Neural cell (in vitro differentiated cells): ENCODE data around the gene PHF21A. TPM values are rescaled to one million over a fixed set of nuclear protein-coding genes. Genes with fewer than 3 reads are reported as not detected.

Experiments used
- H2AFZ ChIP-seq: fragments of 200-600, 300-800 bp; sonication (generic), shearing (Covaris generic); 2 replicates; pipeline ENCODE4 v1.6.0; 2014; ENCODE audit warnings: low read depth, mild to moderate bottlenecking, antibody characterized with exemption, low read length, moderate library complexity
- H3F3A ChIP-seq: fragments of 200-600 bp; shearing (Covaris generic); 2 replicates; pipeline ENCODE4 v1.6.1; 2016; ENCODE audit warnings: mild to moderate bottlenecking, moderate library complexity, mixed read lengths, antibody characterized with exemption, low read length; ENCODE audit not compliant: insufficient read depth, poor library complexity, severe bottlenecking
- H3K27ac ChIP-seq: fragments of 200-600, 300-800 bp; sonication (generic), shearing (Covaris generic); 2 replicates; pipeline ENCODE4 v1.5.1; 2014; ENCODE audit warnings: mild to moderate bottlenecking, low read length, moderate library complexity
- H3K27me3 ChIP-seq: fragments of 300-800, 200-600 bp; sonication (generic), shearing (Covaris generic); 2 replicates; pipeline ENCODE4 v1.6.0; 2014; ENCODE audit warnings: mild to moderate bottlenecking, low read depth, low read length, moderate library complexity; ENCODE audit not compliant: insufficient read depth
- H3K36me3 ChIP-seq: fragments of 300-800, 200-600 bp; sonication (generic), shearing (Covaris generic); 2 replicates; pipeline ENCODE4 v1.5.1; 2014; ENCODE audit warnings: mild to moderate bottlenecking, antibody characterized with exemption, low read length, moderate library complexity; ENCODE audit not compliant: insufficient read depth
- H3K4me2 ChIP-seq: fragments of 300-800, 200-600 bp; sonication (generic), shearing (Covaris generic); 2 replicates; pipeline ENCODE4 v1.6.0; 2014; ENCODE audit warnings: mild to moderate bottlenecking, low read length
- H3K4me3 ChIP-seq: fragments of 300-800, 200-600 bp; sonication (generic), shearing (Covaris generic); 2 replicates; pipeline ENCODE4 v1.5.1; 2014; ENCODE audit warnings: mild to moderate bottlenecking, low read length, moderate library complexity
- H3K79me2 ChIP-seq: fragments of 200-600 bp; shearing (Covaris generic); replicated peaks from 2 replicates; pipeline ENCODE4 v1.6.0; 2014; ENCODE audit warnings: mild to moderate bottlenecking, low read length, moderate library complexity; ENCODE audit not compliant: insufficient read depth
- H3K9ac ChIP-seq: fragments of 300-800, 200-600 bp; sonication (generic), shearing (Covaris generic); 2 replicates; pipeline ENCODE4 v1.6.1; 2016; ENCODE audit warnings: mild to moderate bottlenecking, low read length, mixed read lengths
- H3K9me2 ChIP-seq: fragments of 200-600 bp; shearing (Covaris generic); 2 replicates; pipeline ENCODE4 v1.6.1; 2016; ENCODE audit warnings: mild to moderate bottlenecking, low read length, mixed read lengths; ENCODE audit not compliant: insufficient read depth
- H3K9me3 ChIP-seq: fragments of 200-600, 300-800 bp; sonication (generic), shearing (Covaris generic); 2 replicates; pipeline ENCODE4 v1.6.1; 2016; ENCODE audit warnings: mild to moderate bottlenecking, mixed run types, low read length, moderate library complexity, mixed read lengths
- H4K20me1 ChIP-seq: fragments of 200-600 bp; shearing (Covaris generic); 2 replicates; pipeline ENCODE4 v1.6.1; 2016; ENCODE audit warnings: mild to moderate bottlenecking, mixed run types; ENCODE audit not compliant: insufficient read depth
- EP300 ChIP-seq: fragments of 450-650 bp; conservative IDR thresholded peaks from 2 replicates; pipeline ENCODE4 v1.6.1; 2014; ENCODE audit warnings: antibody characterized with exemption, mild to moderate bottlenecking, moderate library complexity; ENCODE audit not compliant: poor library complexity, severe bottlenecking
- EZH2 ChIP-seq: fragments of 200-600, 300-800 bp; shearing (Covaris generic), sonication (generic); IDR thresholded peaks from 2 replicates; pipeline ENCODE4 v1.6.1; 2014; ENCODE audit warnings: antibody characterized with exemption, low read length, borderline replicate concordance, mild to moderate bottlenecking; ENCODE audit not compliant: insufficient read depth, poor library complexity, severe bottlenecking
- MXI1 ChIP-seq: fragments of 450-650 bp; conservative IDR thresholded peaks from 2 replicates; pipeline ENCODE4 v1.6.1; 2014; ENCODE audit warnings: antibody characterized with exemption, mild to moderate bottlenecking; ENCODE audit not compliant: poor library complexity, severe bottlenecking
- POLR2AphosphoS5 ChIP-seq: IDR thresholded peaks from 2 replicates; pipeline ENCODE4 v1.6.1; 2012
- RAD21 ChIP-seq: fragments of 450-650 bp; conservative IDR thresholded peaks from 2 replicates; pipeline ENCODE4 v1.6.1; 2014; ENCODE audit warnings: antibody characterized with exemption, mild to moderate bottlenecking, moderate library complexity
- SMC3 ChIP-seq: fragments of 450-650 bp; conservative IDR thresholded peaks from 2 replicates; pipeline ENCODE4 v1.6.1; 2014; ENCODE audit warnings: antibody characterized with exemption, mild to moderate bottlenecking, moderate library complexity; ENCODE audit not compliant: poor library complexity
- TAF1 ChIP-seq: IDR thresholded peaks from 2 replicates; pipeline ENCODE4 v1.6.1; 2012; ENCODE audit warnings: low read depth
- polyA plus RNA-seq: library from polyadenylated mRNA; depleted of rRNA; stranded (reverse); fragments of >200 nt; gene quantifications from 2 replicates; pipeline ENCODE4 v1.2.3, GENCODE V29; 2014
- TF ChIP-seq, protein P1 (sequence below): fragments of 450-650 bp; IDR thresholded peaks from 2 replicates; pipeline ENCODE4 v1.5.1; 2014; ENCODE audit warnings: antibody characterized with exemption, mild to moderate bottlenecking, moderate library complexity; ENCODE audit not compliant: poor library complexity, severe bottlenecking
- TF ChIP-seq, protein P2 (sequence below): IDR thresholded peaks from 2 replicates; pipeline ENCODE4 v1.6.1; 2012; ENCODE audit warnings: borderline replicate concordance

Gene PHF21A
- polyA plus RNA-seq, 1 donor from 2014 or later = 31.7 TPM

DNA sequence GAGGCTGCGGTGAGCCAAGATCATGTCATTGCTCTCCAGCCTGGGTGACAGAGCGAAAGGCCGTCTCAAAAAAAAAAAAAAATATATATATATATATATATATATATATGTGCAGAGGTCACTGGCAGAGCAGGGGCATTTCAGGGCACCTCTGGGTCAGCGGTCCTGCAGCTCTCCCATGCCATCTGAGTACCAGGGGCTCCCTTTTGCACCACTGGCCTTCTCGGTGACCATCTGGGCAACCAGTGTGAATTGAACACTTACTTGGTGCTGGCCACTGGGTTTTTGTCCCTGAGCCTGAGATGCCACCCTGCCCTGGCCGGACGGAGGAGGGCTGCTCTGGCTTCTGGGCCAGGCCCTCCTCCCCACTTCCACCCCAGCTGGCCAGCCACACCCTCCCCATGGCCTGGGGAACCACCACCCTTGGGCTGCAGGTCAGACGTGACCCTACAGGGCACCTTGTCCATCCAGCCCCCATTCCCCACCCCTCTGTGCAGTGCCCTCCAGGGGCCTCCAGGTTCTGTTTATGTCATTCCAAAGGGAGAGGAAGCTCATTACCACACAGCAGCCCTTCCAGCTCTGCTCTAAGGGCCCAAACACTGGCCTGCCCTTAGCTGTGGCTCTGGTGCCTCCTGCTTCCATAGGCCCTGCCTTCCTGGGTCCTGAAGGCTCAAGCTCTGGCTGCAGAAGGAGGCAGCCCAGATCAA lies 225.5 kb downstream of the PHF21A start:
- Histone ChIP-seq H2AFZ (no peak overlapping the region), H4K20me1 (no peaks in the 10 kb centered on the region), H3K9ac (peak overlapping the region; percentile 66), H3K27me3 (no peaks in the 10 kb centered on the region), H3K9me3 (no peaks in the 10 kb centered on the region), H3K36me3 (no peaks in the 10 kb centered on the region), H3K79me2 (peaks cover 13% of the 10 kb centered on the region), H3F3A (no peaks in the 10 kb centered on the region), H3K4me2 (peak overlapping the region; percentile 51), H3K4me3 (peak overlapping the region; percentile 66), H3K27ac (peak overlapping the region; percentile 41), H3K9me2 (no peaks in the 10 kb centered on the region)
- TF ChIP-seq MXI1 (no peak), EZH2 (no peak)
- TF ChIP-seq, protein P1, sequence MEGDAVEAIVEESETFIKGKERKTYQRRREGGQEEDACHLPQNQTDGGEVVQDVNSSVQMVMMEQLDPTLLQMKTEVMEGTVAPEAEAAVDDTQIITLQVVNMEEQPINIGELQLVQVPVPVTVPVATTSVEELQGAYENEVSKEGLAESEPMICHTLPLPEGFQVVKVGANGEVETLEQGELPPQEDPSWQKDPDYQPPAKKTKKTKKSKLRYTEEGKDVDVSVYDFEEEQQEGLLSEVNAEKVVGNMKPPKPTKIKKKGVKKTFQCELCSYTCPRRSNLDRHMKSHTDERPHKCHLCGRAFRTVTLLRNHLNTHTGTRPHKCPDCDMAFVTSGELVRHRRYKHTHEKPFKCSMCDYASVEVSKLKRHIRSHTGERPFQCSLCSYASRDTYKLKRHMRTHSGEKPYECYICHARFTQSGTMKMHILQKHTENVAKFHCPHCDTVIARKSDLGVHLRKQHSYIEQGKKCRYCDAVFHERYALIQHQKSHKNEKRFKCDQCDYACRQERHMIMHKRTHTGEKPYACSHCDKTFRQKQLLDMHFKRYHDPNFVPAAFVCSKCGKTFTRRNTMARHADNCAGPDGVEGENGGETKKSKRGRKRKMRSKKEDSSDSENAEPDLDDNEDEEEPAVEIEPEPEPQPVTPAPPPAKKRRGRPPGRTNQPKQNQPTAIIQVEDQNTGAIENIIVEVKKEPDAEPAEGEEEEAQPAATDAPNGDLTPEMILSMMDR = no peak
- TF ChIP-seq, protein P2, sequence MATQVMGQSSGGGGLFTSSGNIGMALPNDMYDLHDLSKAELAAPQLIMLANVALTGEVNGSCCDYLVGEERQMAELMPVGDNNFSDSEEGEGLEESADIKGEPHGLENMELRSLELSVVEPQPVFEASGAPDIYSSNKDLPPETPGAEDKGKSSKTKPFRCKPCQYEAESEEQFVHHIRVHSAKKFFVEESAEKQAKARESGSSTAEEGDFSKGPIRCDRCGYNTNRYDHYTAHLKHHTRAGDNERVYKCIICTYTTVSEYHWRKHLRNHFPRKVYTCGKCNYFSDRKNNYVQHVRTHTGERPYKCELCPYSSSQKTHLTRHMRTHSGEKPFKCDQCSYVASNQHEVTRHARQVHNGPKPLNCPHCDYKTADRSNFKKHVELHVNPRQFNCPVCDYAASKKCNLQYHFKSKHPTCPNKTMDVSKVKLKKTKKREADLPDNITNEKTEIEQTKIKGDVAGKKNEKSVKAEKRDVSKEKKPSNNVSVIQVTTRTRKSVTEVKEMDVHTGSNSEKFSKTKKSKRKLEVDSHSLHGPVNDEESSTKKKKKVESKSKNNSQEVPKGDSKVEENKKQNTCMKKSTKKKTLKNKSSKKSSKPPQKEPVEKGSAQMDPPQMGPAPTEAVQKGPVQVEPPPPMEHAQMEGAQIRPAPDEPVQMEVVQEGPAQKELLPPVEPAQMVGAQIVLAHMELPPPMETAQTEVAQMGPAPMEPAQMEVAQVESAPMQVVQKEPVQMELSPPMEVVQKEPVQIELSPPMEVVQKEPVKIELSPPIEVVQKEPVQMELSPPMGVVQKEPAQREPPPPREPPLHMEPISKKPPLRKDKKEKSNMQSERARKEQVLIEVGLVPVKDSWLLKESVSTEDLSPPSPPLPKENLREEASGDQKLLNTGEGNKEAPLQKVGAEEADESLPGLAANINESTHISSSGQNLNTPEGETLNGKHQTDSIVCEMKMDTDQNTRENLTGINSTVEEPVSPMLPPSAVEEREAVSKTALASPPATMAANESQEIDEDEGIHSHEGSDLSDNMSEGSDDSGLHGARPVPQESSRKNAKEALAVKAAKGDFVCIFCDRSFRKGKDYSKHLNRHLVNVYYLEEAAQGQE = no peak

DNA sequence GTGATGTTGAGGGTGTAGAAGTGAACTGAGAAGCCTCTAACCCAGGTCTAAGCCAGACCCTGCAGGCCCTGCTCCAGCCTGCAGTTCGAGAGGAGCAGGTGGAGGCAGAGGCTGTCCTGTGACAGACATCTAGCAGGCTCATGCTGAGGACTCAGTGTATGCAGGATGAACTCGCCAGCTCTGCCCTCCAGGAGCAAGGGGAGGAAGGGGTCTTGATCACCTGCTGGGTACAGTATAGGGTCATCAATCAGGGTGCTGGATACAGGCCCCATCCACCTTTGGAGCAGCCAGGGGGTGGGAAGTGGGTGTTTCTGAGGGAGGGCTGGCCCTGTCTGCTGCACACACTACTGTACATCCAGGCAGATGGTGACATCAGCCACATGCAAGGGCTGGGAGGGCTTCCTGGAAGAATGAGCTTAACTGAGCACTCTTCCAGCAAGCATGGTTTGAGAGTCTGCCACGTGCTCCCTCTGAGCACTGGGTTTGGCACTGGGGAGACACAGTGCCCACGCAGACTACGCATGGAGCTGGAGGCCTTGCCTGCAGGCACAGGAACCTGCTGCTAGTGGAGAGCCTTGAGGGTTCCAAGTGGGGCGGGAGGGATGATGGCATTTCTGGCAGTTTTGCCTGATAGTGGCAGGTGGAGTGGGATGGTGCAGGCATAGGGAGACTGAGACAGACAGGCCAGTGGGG lies 226.6 kb downstream of the PHF21A start:
- Histone ChIP-seq H3K9ac (no peak overlapping the region), H3K36me3 (no peaks in the 10 kb centered on the region), H3K4me3 (no peak overlapping the region), H3K27me3 (no peaks in the 10 kb centered on the region), H4K20me1 (no peaks in the 10 kb centered on the region), H2AFZ (no peak overlapping the region), H3K27ac (no peak overlapping the region), H3F3A (no peaks in the 10 kb centered on the region), H3K9me2 (no peaks in the 10 kb centered on the region), H3K79me2 (peaks cover 8% of the 10 kb centered on the region), H3K4me2 (no peak overlapping the region), H3K9me3 (no peaks in the 10 kb centered on the region)
- no peak for TF ChIP-seq RAD21

DNA sequence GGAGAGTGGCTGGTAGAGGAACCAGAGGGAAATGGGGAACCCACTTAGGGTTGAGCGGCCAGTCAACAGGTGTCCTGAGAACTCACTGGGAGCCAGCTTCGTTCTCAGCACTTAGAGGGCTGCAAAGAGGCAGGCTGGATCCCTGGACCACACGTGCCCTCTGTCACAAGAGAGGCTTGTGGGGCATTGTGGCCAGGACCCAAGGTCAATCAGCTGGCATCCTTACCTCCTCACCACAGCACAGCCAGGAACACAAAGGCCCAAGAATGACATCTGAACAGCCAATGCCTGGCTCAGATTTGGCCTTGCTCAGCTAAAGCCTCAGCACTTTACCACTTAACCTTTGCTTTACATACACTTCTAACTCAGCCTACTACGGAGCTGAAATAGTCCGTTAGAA lies 228.4 kb downstream of the PHF21A start:
- H3K27ac ChIP-seq = no peak overlapping the region
- TF ChIP-seq EP300 (no peak), SMC3 (no peak), MXI1 (no peak), EZH2 (no peak), TAF1 (no peak), POLR2AphosphoS5 (no peak)
- TF ChIP-seq, protein P1 = no peak
- TF ChIP-seq, protein P2 = no peak

More for the DNA sequence above, 228.4 kb downstream of the PHF21A start:
- H3K4me3 ChIP-seq = no peak overlapping the region
- H3K27me3 ChIP-seq = no peaks in the 10 kb centered on the region
- no peak overlapping the region for H3K9ac ChIP-seq
- H3F3A ChIP-seq = no peaks in the 10 kb centered on the region
- peaks cover 15% of the 10 kb centered on the region for H3K79me2 ChIP-seq
- H3K36me3 ChIP-seq = no peaks in the 10 kb centered on the region
- no peak overlapping the region for H3K4me2 ChIP-seq
- no peaks in the 10 kb centered on the region for H3K9me3 ChIP-seq
- H4K20me1 ChIP-seq = no peaks in the 10 kb centered on the region
- H2AFZ ChIP-seq = no peak overlapping the region
- H3K9me2 ChIP-seq = no peaks in the 10 kb centered on the region
